SK-N-SH (cell line): ENCODE measurements around the gene EPHA6.

Experiments used
- CHD2 ChIP-seq: fragments of 150-350 bp; IDR thresholded peaks from 2 replicates; pipeline ENCODE4 v1.6.1; 2018; ENCODE audit warnings: low read length; ENCODE audit not compliant: partially characterized antibody
- CTCF ChIP-seq: fragments of 200-600 bp; sonication (generic); IDR thresholded peaks from 2 replicates; pipeline ENCODE4 v1.6.1; 2017; ENCODE audit warnings: antibody characterized with exemption, mild to moderate bottlenecking, moderate library complexity
- EP300 ChIP-seq, 2 experiments: IDR thresholded peaks; 2 replicates each; pipeline versions ENCODE4 v1.4.0 to v1.6.1; 2012; ENCODE audit warnings: borderline replicate concordance in 1 of 2, low read depth in 1 of 2, low read length in 1 of 2
- EZH2phosphoT487 ChIP-seq: fragments of 200-600 bp; sonication (generic); IDR thresholded peaks from 2 replicates; pipeline ENCODE4 v1.6.1; 2017; ENCODE audit warnings: low read depth, mixed run types, mild to moderate bottlenecking, antibody characterized with exemption, moderate library complexity, borderline replicate concordance
- GABPA ChIP-seq: IDR thresholded peaks from 2 replicates; pipeline ENCODE4 v1.4.0; 2012; ENCODE audit warnings: low read depth, mild to moderate bottlenecking
- MXI1 ChIP-seq: IDR thresholded peaks from 2 replicates; pipeline ENCODE4 v1.6.1; 2012; ENCODE audit warnings: mild to moderate bottlenecking, low read depth, low read length, improper control_type of control experiment
- RAD21 ChIP-seq: IDR thresholded peaks from 2 replicates; pipeline ENCODE4 v1.6.1; 2012; ENCODE audit warnings: mild to moderate bottlenecking, low read length
- SIN3A ChIP-seq: IDR thresholded peaks from 2 replicates; pipeline ENCODE4 v1.6.1; 2012; ENCODE audit warnings: low read depth, mild to moderate bottlenecking, low read length, moderate library complexity, borderline replicate concordance
- SMC3 ChIP-seq: IDR thresholded peaks from 2 replicates; pipeline ENCODE4 v1.6.1; 2012; ENCODE audit warnings: low read depth, low read length, improper control_type of control experiment
- YY1 ChIP-seq: IDR thresholded peaks from 2 replicates; pipeline ENCODE4 v1.4.0; 2012; ENCODE audit warnings: low read depth, mild to moderate bottlenecking
- TF ChIP-seq, protein P1 (sequence below): fragments of 150-350 bp; IDR thresholded peaks from 2 replicates; pipeline ENCODE4 v1.6.1; 2017; ENCODE audit warnings: antibody characterized with exemption, low read length, low read depth, borderline replicate concordance
- TF ChIP-seq, protein P2 (sequence below): IDR thresholded peaks from 2 replicates; pipeline ENCODE4 v1.4.0; 2012; ENCODE audit warnings: low read depth
- TF ChIP-seq, protein P3 (sequence below): IDR thresholded peaks from 2 replicates; pipeline ENCODE4 v1.4.0; 2012; ENCODE audit warnings: low read depth, borderline replicate concordance

- no peak for TF ChIP-seq EZH2phosphoT487
- TF ChIP-seq, protein P1, sequence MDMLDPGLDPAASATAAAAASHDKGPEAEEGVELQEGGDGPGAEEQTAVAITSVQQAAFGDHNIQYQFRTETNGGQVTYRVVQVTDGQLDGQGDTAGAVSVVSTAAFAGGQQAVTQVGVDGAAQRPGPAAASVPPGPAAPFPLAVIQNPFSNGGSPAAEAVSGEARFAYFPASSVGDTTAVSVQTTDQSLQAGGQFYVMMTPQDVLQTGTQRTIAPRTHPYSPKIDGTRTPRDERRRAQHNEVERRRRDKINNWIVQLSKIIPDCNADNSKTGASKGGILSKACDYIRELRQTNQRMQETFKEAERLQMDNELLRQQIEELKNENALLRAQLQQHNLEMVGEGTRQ: no peak
- no peak for TF ChIP-seq EP300 (IDR thresholded peaks at IDR 0.05; ENCODE audit: borderline replicate concordance in 1 of 2, low read depth in 1 of 2, low read length in 1 of 2)
- TF ChIP-seq CTCF: no peak
- TF ChIP-seq CHD2: no peak
- no peak for TF ChIP-seq RAD21
- TF ChIP-seq, protein P2, sequence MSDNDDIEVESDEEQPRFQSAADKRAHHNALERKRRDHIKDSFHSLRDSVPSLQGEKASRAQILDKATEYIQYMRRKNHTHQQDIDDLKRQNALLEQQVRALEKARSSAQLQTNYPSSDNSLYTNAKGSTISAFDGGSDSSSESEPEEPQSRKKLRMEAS: no peak
- TF ChIP-seq MXI1: no peak
- TF ChIP-seq YY1: no peak
- no peak for TF ChIP-seq GABPA
- TF ChIP-seq SMC3: no peak
- TF ChIP-seq SIN3A: no peak
- TF ChIP-seq, protein P3, sequence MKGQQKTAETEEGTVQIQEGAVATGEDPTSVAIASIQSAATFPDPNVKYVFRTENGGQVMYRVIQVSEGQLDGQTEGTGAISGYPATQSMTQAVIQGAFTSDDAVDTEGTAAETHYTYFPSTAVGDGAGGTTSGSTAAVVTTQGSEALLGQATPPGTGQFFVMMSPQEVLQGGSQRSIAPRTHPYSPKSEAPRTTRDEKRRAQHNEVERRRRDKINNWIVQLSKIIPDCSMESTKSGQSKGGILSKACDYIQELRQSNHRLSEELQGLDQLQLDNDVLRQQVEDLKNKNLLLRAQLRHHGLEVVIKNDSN: no peak
These were observed 54.9 kb downstream of the EPHA6 start for GRCh38 chr3:96869316-96869715.
